Neural cell (in vitro differentiated cells): ENCODE results near the gene ZNF597. TPM values are rescaled to one million over a fixed set of nuclear protein-coding genes. Genes with fewer than 3 reads are reported as not detected.
"Not testable (repeated sequence)": the region's sequence is repeated elsewhere in the genome, so short reads cannot be mapped to it uniquely, and the experiment has no call there.

Source experiments
- H2AFZ ChIP-seq: fragments of 200-600, 300-800 bp; sonication (generic), shearing (Covaris generic); 2 replicates; pipeline ENCODE4 v1.6.0; 2014; ENCODE audit warnings: low read depth, mild to moderate bottlenecking, antibody characterized with exemption, low read length, moderate library complexity
- H3F3A ChIP-seq: fragments of 200-600 bp; shearing (Covaris generic); 2 replicates; pipeline ENCODE4 v1.6.1; 2016; ENCODE audit warnings: mild to moderate bottlenecking, moderate library complexity, mixed read lengths, antibody characterized with exemption, low read length; ENCODE audit not compliant: insufficient read depth, poor library complexity, severe bottlenecking
- H3K27ac ChIP-seq: fragments of 200-600, 300-800 bp; sonication (generic), shearing (Covaris generic); 2 replicates; pipeline ENCODE4 v1.5.1; 2014; ENCODE audit warnings: mild to moderate bottlenecking, low read length, moderate library complexity
- H3K27me3 ChIP-seq: fragments of 300-800, 200-600 bp; sonication (generic), shearing (Covaris generic); 2 replicates; pipeline ENCODE4 v1.6.0; 2014; ENCODE audit warnings: mild to moderate bottlenecking, low read depth, low read length, moderate library complexity; ENCODE audit not compliant: insufficient read depth
- H3K36me3 ChIP-seq: fragments of 300-800, 200-600 bp; sonication (generic), shearing (Covaris generic); 2 replicates; pipeline ENCODE4 v1.5.1; 2014; ENCODE audit warnings: mild to moderate bottlenecking, antibody characterized with exemption, low read length, moderate library complexity; ENCODE audit not compliant: insufficient read depth
- H3K4me2 ChIP-seq: fragments of 300-800, 200-600 bp; sonication (generic), shearing (Covaris generic); 2 replicates; pipeline ENCODE4 v1.6.0; 2014; ENCODE audit warnings: mild to moderate bottlenecking, low read length
- H3K4me3 ChIP-seq: fragments of 300-800, 200-600 bp; sonication (generic), shearing (Covaris generic); 2 replicates; pipeline ENCODE4 v1.5.1; 2014; ENCODE audit warnings: mild to moderate bottlenecking, low read length, moderate library complexity
- H3K79me2 ChIP-seq: fragments of 200-600 bp; shearing (Covaris generic); replicated peaks from 2 replicates; pipeline ENCODE4 v1.6.0; 2014; ENCODE audit warnings: mild to moderate bottlenecking, low read length, moderate library complexity; ENCODE audit not compliant: insufficient read depth
- H3K9ac ChIP-seq: fragments of 300-800, 200-600 bp; sonication (generic), shearing (Covaris generic); 2 replicates; pipeline ENCODE4 v1.6.1; 2016; ENCODE audit warnings: mild to moderate bottlenecking, low read length, mixed read lengths
- H3K9me2 ChIP-seq: fragments of 200-600 bp; shearing (Covaris generic); 2 replicates; pipeline ENCODE4 v1.6.1; 2016; ENCODE audit warnings: mild to moderate bottlenecking, low read length, mixed read lengths; ENCODE audit not compliant: insufficient read depth
- H3K9me3 ChIP-seq: fragments of 200-600, 300-800 bp; sonication (generic), shearing (Covaris generic); 2 replicates; pipeline ENCODE4 v1.6.1; 2016; ENCODE audit warnings: mild to moderate bottlenecking, mixed run types, low read length, moderate library complexity, mixed read lengths
- H4K20me1 ChIP-seq: fragments of 200-600 bp; shearing (Covaris generic); 2 replicates; pipeline ENCODE4 v1.6.1; 2016; ENCODE audit warnings: mild to moderate bottlenecking, mixed run types; ENCODE audit not compliant: insufficient read depth
- EP300 ChIP-seq: fragments of 450-650 bp; conservative IDR thresholded peaks from 2 replicates; pipeline ENCODE4 v1.6.1; 2014; ENCODE audit warnings: antibody characterized with exemption, mild to moderate bottlenecking, moderate library complexity; ENCODE audit not compliant: poor library complexity, severe bottlenecking
- EZH2 ChIP-seq: fragments of 200-600, 300-800 bp; shearing (Covaris generic), sonication (generic); IDR thresholded peaks from 2 replicates; pipeline ENCODE4 v1.6.1; 2014; ENCODE audit warnings: antibody characterized with exemption, low read length, borderline replicate concordance, mild to moderate bottlenecking; ENCODE audit not compliant: insufficient read depth, poor library complexity, severe bottlenecking
- MXI1 ChIP-seq: fragments of 450-650 bp; conservative IDR thresholded peaks from 2 replicates; pipeline ENCODE4 v1.6.1; 2014; ENCODE audit warnings: antibody characterized with exemption, mild to moderate bottlenecking; ENCODE audit not compliant: poor library complexity, severe bottlenecking
- POLR2AphosphoS5 ChIP-seq: IDR thresholded peaks from 2 replicates; pipeline ENCODE4 v1.6.1; 2012
- RAD21 ChIP-seq: fragments of 450-650 bp; conservative IDR thresholded peaks from 2 replicates; pipeline ENCODE4 v1.6.1; 2014; ENCODE audit warnings: antibody characterized with exemption, mild to moderate bottlenecking, moderate library complexity
- REST ChIP-seq: IDR thresholded peaks from 2 replicates; pipeline ENCODE4 v1.6.1; 2012; ENCODE audit warnings: borderline replicate concordance
- SMC3 ChIP-seq: fragments of 450-650 bp; conservative IDR thresholded peaks from 2 replicates; pipeline ENCODE4 v1.6.1; 2014; ENCODE audit warnings: antibody characterized with exemption, mild to moderate bottlenecking, moderate library complexity; ENCODE audit not compliant: poor library complexity
- TAF1 ChIP-seq: IDR thresholded peaks from 2 replicates; pipeline ENCODE4 v1.6.1; 2012; ENCODE audit warnings: low read depth
- polyA plus RNA-seq: library from polyadenylated mRNA; depleted of rRNA; stranded (reverse); fragments of >200 nt; gene quantifications from 2 replicates; pipeline ENCODE4 v1.2.3, GENCODE V29; 2014
- TF ChIP-seq, protein P1 (sequence below): fragments of 450-650 bp; IDR thresholded peaks from 2 replicates; pipeline ENCODE4 v1.5.1; 2014; ENCODE audit warnings: antibody characterized with exemption, mild to moderate bottlenecking, moderate library complexity; ENCODE audit not compliant: poor library complexity, severe bottlenecking

The ZNF597 gene
- polyA plus RNA-seq, 1 donor from 2014 or later, result 2.0 TPM

DNA sequence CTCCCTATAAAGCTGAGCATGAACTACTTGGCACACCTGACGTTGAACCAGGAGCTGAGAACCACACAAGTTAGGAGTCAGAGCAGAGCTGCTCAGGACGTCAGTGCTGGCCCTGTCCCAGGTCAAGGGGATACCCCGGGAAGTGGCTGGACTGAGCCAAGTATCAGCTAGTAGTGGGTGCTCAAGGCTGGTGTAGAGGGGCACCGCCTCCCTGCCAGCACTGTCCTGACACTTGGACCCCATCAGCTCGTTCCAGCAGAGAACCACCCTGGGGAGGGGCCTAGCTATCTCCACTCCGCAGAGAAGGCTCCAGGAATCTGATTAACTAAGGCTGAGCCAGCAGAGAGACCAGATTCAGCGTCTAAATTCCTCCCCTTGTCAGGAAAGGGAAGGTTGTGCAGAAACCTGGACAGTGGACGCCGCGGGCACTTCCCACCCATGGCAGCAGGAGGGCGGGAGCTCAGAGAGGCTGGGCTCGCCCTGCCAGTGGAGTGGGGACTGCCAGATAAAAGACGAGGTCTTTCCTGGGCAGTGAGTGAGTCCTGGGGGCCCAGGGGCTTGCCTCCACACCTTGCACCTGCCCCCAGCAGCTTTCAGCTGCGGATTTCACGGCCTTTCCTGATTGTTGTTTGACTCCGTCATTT, 31.0 kb upstream of the ZNF597 start:
- H2AFZ ChIP-seq, result no peak overlapping the region
- H3K27ac ChIP-seq, result no peak overlapping the region
- no peaks in the 10 kb centered on the region for H3F3A ChIP-seq
- no peak overlapping the region for H3K9ac ChIP-seq
- no peaks in the 10 kb centered on the region for H3K9me3 ChIP-seq
- H3K36me3 ChIP-seq, result no peaks in the 10 kb centered on the region
- H3K9me2 ChIP-seq, result no peaks in the 10 kb centered on the region
- H4K20me1 ChIP-seq, result no peaks in the 10 kb centered on the region
- TF ChIP-seq MXI1 (no peak), REST (no peak), SMC3 (no peak), RAD21 (no peak), EZH2 (no peak), POLR2AphosphoS5 (no peak), EP300 (no peak), TAF1 (no peak)
- TF ChIP-seq, protein P1, sequence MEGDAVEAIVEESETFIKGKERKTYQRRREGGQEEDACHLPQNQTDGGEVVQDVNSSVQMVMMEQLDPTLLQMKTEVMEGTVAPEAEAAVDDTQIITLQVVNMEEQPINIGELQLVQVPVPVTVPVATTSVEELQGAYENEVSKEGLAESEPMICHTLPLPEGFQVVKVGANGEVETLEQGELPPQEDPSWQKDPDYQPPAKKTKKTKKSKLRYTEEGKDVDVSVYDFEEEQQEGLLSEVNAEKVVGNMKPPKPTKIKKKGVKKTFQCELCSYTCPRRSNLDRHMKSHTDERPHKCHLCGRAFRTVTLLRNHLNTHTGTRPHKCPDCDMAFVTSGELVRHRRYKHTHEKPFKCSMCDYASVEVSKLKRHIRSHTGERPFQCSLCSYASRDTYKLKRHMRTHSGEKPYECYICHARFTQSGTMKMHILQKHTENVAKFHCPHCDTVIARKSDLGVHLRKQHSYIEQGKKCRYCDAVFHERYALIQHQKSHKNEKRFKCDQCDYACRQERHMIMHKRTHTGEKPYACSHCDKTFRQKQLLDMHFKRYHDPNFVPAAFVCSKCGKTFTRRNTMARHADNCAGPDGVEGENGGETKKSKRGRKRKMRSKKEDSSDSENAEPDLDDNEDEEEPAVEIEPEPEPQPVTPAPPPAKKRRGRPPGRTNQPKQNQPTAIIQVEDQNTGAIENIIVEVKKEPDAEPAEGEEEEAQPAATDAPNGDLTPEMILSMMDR, result no peak
- no peak overlapping the region for H3K4me3 ChIP-seq
- H3K79me2 ChIP-seq, result peaks cover 5% of the 10 kb centered on the region
- H3K4me2 ChIP-seq, result no peak overlapping the region
- H3K27me3 ChIP-seq, result no peaks in the 10 kb centered on the region

- H3F3A ChIP-seq, H3K36me3 ChIP-seq, H3K27me3 ChIP-seq, H3K9me2 ChIP-seq, H2AFZ ChIP-seq, H3K9ac ChIP-seq, H3K27ac ChIP-seq, H3K79me2 ChIP-seq, H3K4me3 ChIP-seq, H4K20me1 ChIP-seq, H3K9me3 ChIP-seq, H3K4me2 ChIP-seq: not testable (repeated sequence)
These were observed 30.3 kb upstream of the ZNF597 start for GRCh38 chr16:3473596-3473943.
